SIG-M5 treated with dmso at 0.1 percent for 504 hours (cell line): Measurements from ENCODE around the gene TAS2R19.

Experiments
- DNase-seq: peaks from one replicate; lab custom pipeline; 2025; ENCODE audit not compliant: unreplicated experiment; lab: John Stamatoyannopoulos, UW

Gene TAS2R19

GRCh38 chr12:10994307-10994706 is 28.1 kb downstream of the TAS2R19 start:
- DNase-seq, result no peak

DNA sequence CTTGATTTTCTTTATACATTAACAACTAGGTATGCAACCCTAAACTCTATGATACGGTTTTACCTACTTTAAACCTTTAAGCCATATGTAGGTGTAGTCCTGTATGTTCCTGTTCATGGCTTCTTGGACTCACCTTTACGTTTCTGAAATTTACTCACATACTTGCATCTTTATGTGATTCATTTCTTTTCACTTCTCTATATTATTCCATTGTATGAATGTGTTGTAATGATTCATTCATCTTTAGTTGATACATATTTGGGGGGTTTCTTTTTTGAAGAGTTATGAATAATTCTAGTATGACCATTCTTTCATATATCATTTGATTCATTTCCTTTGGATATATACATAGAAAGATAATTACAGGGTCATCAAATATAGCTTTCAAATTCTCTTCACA is 33.3 kb downstream of the TAS2R19 start:
- DNase-seq, result no peak

DNA sequence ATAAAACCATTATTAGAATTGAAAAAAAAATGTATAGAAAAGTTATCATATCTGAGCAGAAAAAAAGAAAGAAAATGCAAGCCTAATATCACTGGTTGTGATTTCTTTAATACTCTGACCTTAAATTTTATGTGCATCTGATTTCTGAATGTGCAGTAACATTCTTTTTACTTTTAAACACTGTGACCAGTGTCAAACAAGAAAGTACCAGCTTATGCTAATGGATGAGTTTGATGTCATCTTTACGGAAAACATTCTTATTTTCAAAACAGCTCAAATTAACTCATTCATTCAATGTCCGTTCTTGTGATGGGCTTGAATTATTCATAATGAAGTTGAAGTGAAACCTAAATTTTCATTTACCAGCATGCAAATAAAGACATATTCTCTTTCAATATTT is 35.6 kb downstream of the TAS2R19 start, which contains the start of gene TAS2R50:
Gene TAS2R50 (minus strand): TSS at position 101 of the 400 bp plus-strand sequence. CDS start 52 bp downstream, at position 49.
- no peak for DNase-seq

- DNase-seq, result no peak
Observed at GRCh38 chr12:10982244-10982643, 40.2 kb downstream of the TAS2R19 start.

GRCh38 chr12:10974965-10975364 is 47.5 kb downstream of the TAS2R19 start:
- DNase-seq, result no peak
